Hematopoietic multipotent progenitor cell treated with erythropoietin and hydrocortisone succinate and interleukin-3 and kit ligand, for 8 days (in vitro differentiated cells): ENCODE measurements around the gene CCDC85C.
A peak's percentile ranks its signal among the peaks of the same experiment; 100 is the strongest.

Experiments
- DNase-seq: peaks from one replicate; pipeline ENCODE4 v3.0.0-alpha.2; 2015

Gene CCDC85C

GRCh38 chr14:99628887-99629618 lies 25.0 kb upstream of the CCDC85C start:
- DNase-seq, result peak; percentile 50

- DNase-seq, result no peak
These were observed 23.7 kb upstream of the CCDC85C start for GRCh38 chr14:99627510-99628381.

GRCh38 chr14:99627100-99627499 lies 23.1 kb upstream of the CCDC85C start:
- no peak for DNase-seq

- no peak for DNase-seq
These were observed 22.1 kb upstream of the CCDC85C start for GRCh38 chr14:99626041-99626648.

GRCh38 chr14:99625476-99625875 lies 21.5 kb upstream of the CCDC85C start:
- DNase-seq, result no peak

- DNase-seq, result no peak
These were observed 21.0 kb upstream of the CCDC85C start for GRCh38 chr14:99624971-99625370.

GRCh38 chr14:99624024-99624423 lies 20.0 kb upstream of the CCDC85C start:
- no peak for DNase-seq

- no peak for DNase-seq
These were observed 17.9 kb upstream of the CCDC85C start for GRCh38 chr14:99621948-99622347.

GRCh38 chr14:99619835-99620834 lies 16.1 kb upstream of the CCDC85C start:
- no peak for DNase-seq

GRCh38 chr14:99616832-99617800 lies 13.1 kb upstream of the CCDC85C start:
- DNase-seq, result no peak

- no peak for DNase-seq
These were observed 11.6 kb upstream of the CCDC85C start for GRCh38 chr14:99615497-99616157.

- no peak for DNase-seq
These were observed 8.8 kb upstream of the CCDC85C start for GRCh38 chr14:99612738-99613330.

- no peak for DNase-seq
These were observed 8.2 kb upstream of the CCDC85C start for GRCh38 chr14:99612071-99612737.

GRCh38 chr14:99611646-99612045 lies 7.6 kb upstream of the CCDC85C start:
- no peak for DNase-seq

GRCh38 chr14:99609245-99610170 lies 5.5 kb upstream of the CCDC85C start:
- DNase-seq, result no peak

GRCh38 chr14:99608591-99608990 lies 4.6 kb upstream of the CCDC85C start:
- no peak for DNase-seq

GRCh38 chr14:99606359-99606758 lies 2.4 kb upstream of the CCDC85C start:
- DNase-seq, result peak; percentile 43

- peak; percentile 27 for DNase-seq
These were observed 1.4 kb upstream of the CCDC85C start for GRCh38 chr14:99605299-99605961.
